Breast epithelium (tissue), 4 donors: Measurements from ENCODE around the gene WNT7B. TPM values are rescaled to one million over a fixed set of nuclear protein-coding genes. Genes with fewer than 3 reads are reported as not detected.
A peak's percentile ranks its signal among the peaks of the same experiment; 100 is the strongest.

ENCODE experiments used
- DNase-seq, 2 donors: peaks; one replicate each; pipeline ENCODE4 v3.0.0-alpha.2; 2019; ENCODE audit warnings: low spot score in 2 of 2
- H3K27ac ChIP-seq, 2 donors: fragments of 200-600 bp; sonication (generic) in 1 of 2; one replicate each; pipeline ENCODE4 v1.5.1; 2016 to 2019; ENCODE audit warnings: mild to moderate bottlenecking in 1 of 2
- H3K27me3 ChIP-seq, 2 donors: fragments of 200-600 bp; sonication (generic) in 1 of 2; one replicate each; pipeline versions ENCODE4 v1.5.1 to v1.6.0; 2017 to 2019; ENCODE audit warnings: control low read depth in 1 of 2, mild to moderate bottlenecking in 1 of 2
- H3K36me3 ChIP-seq: fragments of 200-600 bp; one replicate; pipeline ENCODE4 v1.5.1; 2019
- H3K4me1 ChIP-seq, 2 donors: fragments of 200-600 bp; sonication (generic); one replicate each; pipeline ENCODE4 v1.5.1; 2016 to 2019; ENCODE audit warnings: control low read depth in 1 of 2
- H3K4me3 ChIP-seq, 3 donors: fragments of 200-600 bp; sonication (generic); 1 replicate in 2 of 3; 2 replicates in 1 of 3; pipeline ENCODE4 v1.5.1; 2016 to 2019; ENCODE audit warnings: mild to moderate bottlenecking in 3 of 3, moderate library complexity in 2 of 3
- H3K9me3 ChIP-seq, 2 donors: fragments of 200-600 bp; sonication (generic) in 1 of 2; one replicate each; pipeline ENCODE4 v1.5.1; 2016 to 2019; ENCODE audit warnings: control low read depth in 1 of 2
- CTCF ChIP-seq, 3 donors: fragments of 450-650 bp; IDR thresholded peaks; one replicate each; pipeline ENCODE4 v1.5.1; 2016 to 2017; ENCODE audit warnings: antibody characterized with exemption in 3 of 3, mild to moderate bottlenecking in 3 of 3, moderate library complexity in 3 of 3
- POLR2A ChIP-seq: fragments of 450-650 bp; IDR thresholded peaks from one replicate; pipeline ENCODE4 v1.6.1; 2016; ENCODE audit warnings: antibody characterized with exemption, mild to moderate bottlenecking, moderate library complexity
- POLR2AphosphoS5 ChIP-seq, 3 donors: sonication (generic); formaldehyde crosslinking; IDR thresholded peaks; one replicate each; pipeline ENCODE4 v1.6.1; 2017; ENCODE audit warnings: antibody characterized with exemption in 3 of 3
- intact Hi-C: fragments of 100-400 bp; cut with DNase I; formaldehyde crosslinking; loops from one replicate; pipeline ENCODE4 v1.15.1; 2023; ENCODE audit warnings: low total_unique reads
- total RNA-seq, 3 donors: library from RNA; depleted of rRNA; stranded (reverse); fragments of >200 nt; gene quantifications; one replicate each; pipeline ENCODE4 v1.1.0, GENCODE V29; 2016

Gene WNT7B
- total RNA-seq, 3 donors from 2014 or later = 2.2 to 2.9 TPM; not detected in 1

- Histone ChIP-seq H3K4me1 (peaks cover 0 to 8% of the 10 kb centered on the region in 2 donors), H3K9me3 (no peaks in the 10 kb centered on the region), H3K27ac (peak overlapping the region in 1 of 2 donors; percentile 13), H3K4me3 (no peak overlapping the region), H3K36me3 (no peaks in the 10 kb centered on the region), H3K27me3 (no peaks in the 10 kb centered on the region)
- no peak for DNase-seq
- TF ChIP-seq POLR2AphosphoS5 (IDR thresholded peaks at IDR 0.05) (no peak), CTCF (IDR thresholded peaks at IDR 0.05) (no peak), POLR2A (no peak)
- intact Hi-C loops = no loop called here
Measured at GRCh38 chr22:46022881-46023512, 46.0 kb upstream of the WNT7B start.

- Histone ChIP-seq H3K4me1 (peaks cover 0 to 3% of the 10 kb centered on the region in 2 donors), H3K27ac (no peak overlapping the region), H3K9me3 (no peaks in the 10 kb centered on the region), H3K27me3 (no peaks in the 10 kb centered on the region), H3K4me3 (no peak overlapping the region), H3K36me3 (no peaks in the 10 kb centered on the region)
- DNase-seq = peak in 1 of 2 donors; percentile 14
- no peak for TF ChIP-seq CTCF (IDR thresholded peaks at IDR 0.05)
- no peak for TF ChIP-seq POLR2AphosphoS5 (IDR thresholded peaks at IDR 0.05)
- TF ChIP-seq POLR2A = no peak
- intact Hi-C loops = no loop called here
Measured at GRCh38 chr22:46021577-46021976, 44.6 kb upstream of the WNT7B start.

- intact Hi-C loops = no loop called here
- H3K4me3 ChIP-seq = no peak overlapping the region
- TF ChIP-seq POLR2A = no peak
- no peaks in the 10 kb centered on the region for H3K4me1 ChIP-seq
- H3K27me3 ChIP-seq = no peaks in the 10 kb centered on the region
- peak in 1 of 2 donors; percentile 19 for DNase-seq
- H3K27ac ChIP-seq = peak overlapping the region in 1 of 2 donors; percentile 21
- H3K36me3 ChIP-seq = no peaks in the 10 kb centered on the region
- no peaks in the 10 kb centered on the region for H3K9me3 ChIP-seq
Measured at GRCh38 chr22:46019351-46019750, 42.4 kb upstream of the WNT7B start.

- TF ChIP-seq CTCF (IDR thresholded peaks at IDR 0.05) (no peak), POLR2A (no peak), POLR2AphosphoS5 (IDR thresholded peaks at IDR 0.05) (no peak)
- intact Hi-C loops = no loop called here
- peak overlapping the region; percentile 40 to 51 for H3K27ac ChIP-seq
Measured at GRCh38 chr22:46018859-46019258, 41.9 kb upstream of the WNT7B start.

GRCh38 chr22:46017166-46017565, 40.2 kb upstream of the WNT7B start:
- intact Hi-C loops = no loop called here
- H3K27ac ChIP-seq = no peak overlapping the region
- no peak overlapping the region for H3K4me3 ChIP-seq
- H3K36me3 ChIP-seq = no peaks in the 10 kb centered on the region
- TF ChIP-seq CTCF (IDR thresholded peaks at IDR 0.05) = no peak
- no peak for TF ChIP-seq POLR2A
- TF ChIP-seq POLR2AphosphoS5 (IDR thresholded peaks at IDR 0.05) = no peak
- H3K27me3 ChIP-seq = no peaks in the 10 kb centered on the region
- no peak for DNase-seq
- no peaks in the 10 kb centered on the region for H3K9me3 ChIP-seq
- peaks cover 5 to 8% of the 10 kb centered on the region in 2 donors for H3K4me1 ChIP-seq

More at GRCh38 chr22:46018859-46019258, 41.9 kb upstream of the WNT7B start:
- Histone ChIP-seq H3K4me1 (no peaks in the 10 kb centered on the region), H3K9me3 (no peaks in the 10 kb centered on the region), H3K27me3 (no peaks in the 10 kb centered on the region), H3K36me3 (no peaks in the 10 kb centered on the region), H3K4me3 (no peak overlapping the region)
- DNase-seq = peak in 1 of 2 donors; percentile 17
